Stimulated activated naive CD8-positive, alpha-beta T cell treated with anti-CD3 and anti-CD28 coated beads, Interleukin-15, amount 100 ng/mL, for 72 hours (primary cell): ENCODE results near the gene TOLLIP.
"Not testable (repeated sequence)": the region's sequence is repeated elsewhere in the genome, so short reads cannot be mapped to it uniquely, and the experiment has no call there.

Experiments used
- ATAC-seq: fragments of 150-1000 bp; cut with Tn5 transposase; 2 replicates; pipeline ENCODE4 v1.10.0; 2021; ENCODE audit warnings: mild to moderate bottlenecking, moderate library complexity
- DNase-seq, 2 donors: peaks; one replicate each; pipeline ENCODE4 v3.0.0; 2021 to 2022
- H3K27ac Mint-ChIP-seq, 2 donors: one replicate each; pipeline ENCODE4 v1.8.0; 2022; ENCODE audit warnings: mild to moderate bottlenecking in 2 of 2, mixed read lengths in 2 of 2, moderate library complexity in 2 of 2
- H3K27me3 Mint-ChIP-seq: one replicate; pipeline ENCODE4 v1.8.0; 2022; ENCODE audit warnings: mixed read lengths
- H3K4me1 Mint-ChIP-seq: one replicate; pipeline ENCODE4 v1.8.0; 2022; ENCODE audit warnings: mild to moderate bottlenecking, mixed read lengths
- H3K4me3 Mint-ChIP-seq, 2 donors: one replicate each; pipeline ENCODE4 v1.8.0; 2022; ENCODE audit warnings: mild to moderate bottlenecking in 2 of 2, mixed read lengths in 2 of 2, moderate library complexity in 1 of 2
- H3K9me3 Mint-ChIP-seq, 2 donors: one replicate each; pipeline ENCODE4 v1.8.0; 2022; ENCODE audit warnings: mixed read lengths in 2 of 2

Gene TOLLIP

GRCh38 chr11:1276041-1276790, 33.2 kb downstream of the TOLLIP start:
- no peaks in the 10 kb centered on the region for H3K9me3 Mint-ChIP-seq
- H3K27ac Mint-ChIP-seq: peak overlapping the region in 1 of 2 donors; percentile 24
- no peaks in the 10 kb centered on the region for H3K27me3 Mint-ChIP-seq
- ATAC-seq: no peak
- H3K4me3 Mint-ChIP-seq: no peak overlapping the region
- DNase-seq: no peak
- no peaks in the 10 kb centered on the region for H3K4me1 Mint-ChIP-seq

DNA sequence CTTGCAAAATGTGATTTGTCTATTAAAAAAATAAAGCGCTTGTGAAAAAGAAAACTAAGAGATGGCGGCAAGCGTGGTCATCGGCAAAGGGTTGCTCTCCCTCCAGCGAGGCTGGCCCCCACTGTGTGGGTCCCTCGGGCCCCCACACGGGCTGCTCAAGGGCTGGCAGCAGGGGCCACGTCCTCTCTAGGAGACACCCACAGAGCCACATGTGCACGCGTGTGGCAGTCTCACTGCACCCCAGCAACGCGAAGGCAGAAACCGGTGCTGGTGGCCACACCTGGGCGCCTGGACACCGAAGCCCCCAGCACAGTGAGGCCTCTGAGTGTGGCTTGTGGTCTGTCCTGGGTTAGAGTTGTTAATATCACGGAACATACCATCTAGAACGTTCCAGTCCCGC, 34.4 kb downstream of the TOLLIP start:
- no peaks in the 10 kb centered on the region for H3K9me3 Mint-ChIP-seq
- H3K4me1 Mint-ChIP-seq: no peaks in the 10 kb centered on the region
- H3K27ac Mint-ChIP-seq: no peak overlapping the region
- no peak overlapping the region for H3K4me3 Mint-ChIP-seq
- DNase-seq: no peak
- ATAC-seq: no peak
- no peaks in the 10 kb centered on the region for H3K27me3 Mint-ChIP-seq

- DNase-seq (no peak), ATAC-seq (no peak)
- no peak overlapping the region for H3K4me3 Mint-ChIP-seq
- H3K9me3 Mint-ChIP-seq: no peaks in the 10 kb centered on the region
- H3K27me3 Mint-ChIP-seq: no peaks in the 10 kb centered on the region
- H3K4me1 Mint-ChIP-seq: no peaks in the 10 kb centered on the region
- no peak overlapping the region for H3K27ac Mint-ChIP-seq
Observed at GRCh38 chr11:1274501-1274900, 34.9 kb downstream of the TOLLIP start.

DNA sequence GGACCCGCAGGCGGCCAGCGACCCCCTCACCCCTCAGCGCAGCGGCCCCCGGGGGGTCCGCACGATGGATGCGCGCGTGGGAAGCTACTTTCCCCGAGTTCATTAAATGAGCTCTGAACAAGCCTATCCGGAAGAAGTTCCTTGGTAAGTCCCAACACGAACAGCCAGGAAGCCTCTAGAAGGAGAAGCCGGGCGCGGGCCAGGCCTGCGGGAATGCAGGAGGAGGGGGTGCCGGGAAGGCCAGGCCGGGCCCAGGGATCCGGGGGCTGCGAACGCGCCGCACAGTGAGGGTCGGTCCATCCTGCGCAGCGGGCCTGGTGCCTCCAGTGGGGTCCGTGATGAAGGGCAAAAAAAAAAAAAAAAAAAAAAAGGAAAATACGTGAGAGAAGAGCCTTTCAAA, 36.9 kb downstream of the TOLLIP start:
- Mint-ChIP-seq H3K4me1 (no peaks in the 10 kb centered on the region), H3K4me3 (no peak overlapping the region), H3K27ac (no peak overlapping the region), H3K9me3 (no peaks in the 10 kb centered on the region), H3K27me3 (no peaks in the 10 kb centered on the region)
- ATAC-seq: no peak
- no peak for DNase-seq

- H3K27me3 Mint-ChIP-seq: no peaks in the 10 kb centered on the region
- no peak overlapping the region for H3K4me3 Mint-ChIP-seq
- H3K9me3 Mint-ChIP-seq: peaks cover 0 to under 1% of the 10 kb centered on the region in 2 donors
- no peak overlapping the region for H3K27ac Mint-ChIP-seq
- ATAC-seq (peak; percentile 64), DNase-seq (no peak)
- no peaks in the 10 kb centered on the region for H3K4me1 Mint-ChIP-seq
Observed at GRCh38 chr11:1271927-1272326, 37.5 kb downstream of the TOLLIP start.

DNA sequence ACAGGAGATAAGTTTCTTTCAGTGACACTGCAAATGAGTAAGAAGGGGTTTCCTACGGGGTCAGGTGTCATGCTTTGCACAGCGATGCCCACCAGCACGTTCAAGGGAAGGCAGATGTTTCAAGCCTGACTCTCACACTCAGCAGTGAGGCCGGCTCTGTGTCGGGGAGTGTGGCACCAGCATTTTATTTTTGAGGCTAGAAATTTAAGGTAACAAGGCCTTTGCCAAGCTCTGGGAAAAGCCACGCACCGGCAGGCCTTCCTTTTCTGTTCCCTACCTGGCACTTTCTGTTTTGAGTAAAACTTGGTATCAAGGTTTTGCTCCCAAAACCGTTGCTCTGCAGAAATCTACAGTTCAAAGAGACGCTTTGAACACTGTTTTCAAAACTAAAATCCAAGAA, 38.0 kb downstream of the TOLLIP start:
- Mint-ChIP-seq H3K27me3 (no peaks in the 10 kb centered on the region), H3K27ac (no peak overlapping the region), H3K9me3 (peaks cover 0 to 4% of the 10 kb centered on the region in 2 donors), H3K4me1 (no peaks in the 10 kb centered on the region), H3K4me3 (no peak overlapping the region)
- DNase-seq (no peak), ATAC-seq (no peak)

DNA sequence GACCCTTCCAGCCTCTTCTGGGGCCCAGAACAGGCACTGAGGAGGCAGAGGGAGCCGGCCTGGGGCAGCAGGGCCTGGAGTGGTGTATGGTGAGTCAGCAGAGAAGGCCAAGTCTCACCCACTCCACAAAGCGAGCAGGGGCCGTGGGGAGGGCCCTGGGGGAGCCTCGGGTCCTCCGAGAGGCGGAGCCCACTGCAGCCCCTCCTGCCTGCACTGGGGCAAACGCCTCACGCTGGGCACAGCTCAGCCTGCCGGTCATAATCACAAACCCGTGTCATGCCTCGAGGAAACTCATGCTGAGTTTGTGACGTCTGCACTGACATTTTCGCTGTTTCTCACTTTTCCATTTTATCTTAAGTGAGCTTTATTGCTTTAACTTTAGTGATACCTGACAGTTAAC, 38.4 kb downstream of the TOLLIP start:
- no peaks in the 10 kb centered on the region for H3K27me3 Mint-ChIP-seq
- no peak for DNase-seq
- H3K4me1 Mint-ChIP-seq: no peaks in the 10 kb centered on the region
- H3K9me3 Mint-ChIP-seq: peaks cover 0 to 4% of the 10 kb centered on the region in 2 donors
- H3K27ac Mint-ChIP-seq: no peak overlapping the region
- ATAC-seq: no peak
- H3K4me3 Mint-ChIP-seq: no peak overlapping the region

DNA sequence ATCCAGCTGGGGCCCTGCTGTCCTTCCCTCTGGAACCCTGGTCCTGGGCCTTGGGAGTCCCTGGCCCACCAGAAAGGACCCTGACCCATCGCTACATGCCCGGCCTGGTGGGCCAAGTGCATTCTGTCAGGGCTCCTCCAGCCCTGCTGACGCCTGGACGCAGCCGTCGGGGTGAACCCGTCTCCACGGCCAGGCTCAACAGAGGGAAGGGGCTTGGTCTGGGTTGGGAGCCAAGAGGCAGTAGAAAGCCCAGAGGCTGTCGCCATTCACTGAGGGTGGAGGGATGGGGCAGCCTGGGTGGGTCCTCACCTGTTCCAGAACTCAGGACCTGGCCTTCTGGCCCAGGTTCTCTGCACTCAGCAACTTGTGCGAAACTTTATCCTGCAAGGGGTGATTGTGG, 39.0 kb downstream of the TOLLIP start:
- Mint-ChIP-seq H3K27ac (peak overlapping the region in 1 of 2 donors; percentile 82), H3K9me3 (peaks cover 2 to 5% of the 10 kb centered on the region in 2 donors), H3K27me3 (no peaks in the 10 kb centered on the region), H3K4me3 (no peak overlapping the region), H3K4me1 (no peaks in the 10 kb centered on the region)
- no peak for ATAC-seq
- DNase-seq: no peak

DNA sequence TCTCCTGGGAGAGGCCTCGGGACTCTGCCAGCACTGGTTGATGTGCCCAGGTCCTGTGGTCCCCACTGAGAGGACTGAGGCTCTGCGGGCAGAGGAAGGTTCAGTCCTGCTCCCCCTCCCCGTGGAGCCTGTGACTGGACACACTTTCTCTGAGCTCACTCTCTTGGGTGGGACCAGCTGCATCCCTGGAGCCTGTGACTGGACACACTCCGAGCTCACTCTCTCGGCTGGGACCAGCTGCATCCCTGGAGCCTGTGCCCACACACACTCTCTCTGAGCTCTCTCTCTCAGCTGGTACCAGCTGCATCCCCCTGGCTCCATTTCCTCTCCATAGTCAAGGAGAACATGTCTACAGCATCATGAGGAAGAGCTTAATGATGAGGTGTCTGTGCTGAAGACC, 39.5 kb downstream of the TOLLIP start:
- H3K4me3 Mint-ChIP-seq: no peak overlapping the region
- H3K9me3 Mint-ChIP-seq: peaks cover 7 to 10% of the 10 kb centered on the region in 2 donors
- DNase-seq (no peak), ATAC-seq (no peak)
- H3K4me1 Mint-ChIP-seq: no peaks in the 10 kb centered on the region
- H3K27ac Mint-ChIP-seq: no peak overlapping the region
- no peaks in the 10 kb centered on the region for H3K27me3 Mint-ChIP-seq

DNA sequence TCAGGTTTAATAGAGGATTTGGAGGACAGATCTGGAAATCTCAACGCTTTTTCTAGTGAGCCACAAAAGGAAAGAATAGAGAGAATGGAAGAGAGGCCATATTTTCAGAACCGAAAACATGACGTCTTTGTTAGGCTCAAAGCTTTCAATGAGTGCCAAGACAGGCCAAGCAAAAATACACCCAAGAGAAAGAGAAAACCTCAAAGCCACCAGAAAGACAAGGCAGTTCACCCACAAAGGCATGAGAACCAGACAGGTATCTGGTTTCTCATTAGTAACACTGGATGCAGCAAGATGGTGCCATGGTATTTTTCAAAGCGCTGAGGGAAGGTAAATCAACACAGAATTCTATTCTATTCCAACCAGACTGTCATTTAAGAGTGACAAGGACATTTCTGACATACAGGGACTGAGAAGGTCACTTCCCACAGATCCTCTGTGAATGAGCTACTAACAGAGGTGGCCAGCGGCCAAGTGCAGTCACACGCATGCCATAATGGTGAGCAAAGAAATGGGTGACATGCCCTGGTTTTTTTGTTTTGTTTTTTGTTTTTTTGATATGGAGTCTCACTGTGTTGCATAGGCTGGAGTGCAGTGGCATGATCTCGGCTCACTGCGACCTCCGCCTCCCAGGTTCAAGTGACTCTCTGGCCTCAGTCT, 41.9 kb downstream of the TOLLIP start:
- H3K27ac Mint-ChIP-seq: peak overlapping the region in 1 of 2 donors; percentile 1

DNA sequence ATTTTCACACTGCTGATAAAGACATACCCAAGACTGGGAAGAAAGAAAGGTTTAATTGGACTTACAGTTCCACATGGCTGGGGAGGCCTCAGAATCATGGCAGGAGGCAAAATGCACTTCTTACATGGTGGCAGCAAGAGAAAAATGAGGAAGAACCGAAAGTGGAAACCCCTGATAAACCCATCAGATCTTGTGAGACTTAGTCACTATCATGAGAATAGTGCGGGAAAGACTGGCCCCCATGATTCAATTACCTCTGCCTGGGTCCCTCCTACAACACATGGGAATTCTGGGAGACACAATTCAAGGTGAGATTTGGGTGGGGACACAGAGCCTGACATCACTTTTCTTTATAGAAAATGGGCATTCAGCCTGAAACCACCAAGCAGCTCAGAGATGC, 42.5 kb downstream of the TOLLIP start:
- not testable (repeated sequence) for H3K27me3 Mint-ChIP-seq, DNase-seq, H3K27ac Mint-ChIP-seq, ATAC-seq, H3K4me3 Mint-ChIP-seq
- Mint-ChIP-seq H3K4me1 (peaks cover 25% of the 10 kb centered on the region), H3K9me3 (peaks cover 14 to 19% of the 10 kb centered on the region in 2 donors)

More for the DNA sequence above, 41.9 kb downstream of the TOLLIP start:
- no peak overlapping the region for H3K4me3 Mint-ChIP-seq
- DNase-seq: no peak
- H3K27me3 Mint-ChIP-seq: no peaks in the 10 kb centered on the region
- peaks cover 14 to 19% of the 10 kb centered on the region in 2 donors for H3K9me3 Mint-ChIP-seq
- no peak for ATAC-seq
- H3K4me1 Mint-ChIP-seq: peaks cover 19% of the 10 kb centered on the region

- not testable (repeated sequence) for DNase-seq, H3K27ac Mint-ChIP-seq, H3K27me3 Mint-ChIP-seq, H3K4me3 Mint-ChIP-seq, ATAC-seq
- H3K4me1 Mint-ChIP-seq: peaks cover 28% of the 10 kb centered on the region
- H3K9me3 Mint-ChIP-seq: peaks cover 14 to 19% of the 10 kb centered on the region in 2 donors
Observed at GRCh38 chr11:1265480-1265879, 44.0 kb downstream of the TOLLIP start.

DNA sequence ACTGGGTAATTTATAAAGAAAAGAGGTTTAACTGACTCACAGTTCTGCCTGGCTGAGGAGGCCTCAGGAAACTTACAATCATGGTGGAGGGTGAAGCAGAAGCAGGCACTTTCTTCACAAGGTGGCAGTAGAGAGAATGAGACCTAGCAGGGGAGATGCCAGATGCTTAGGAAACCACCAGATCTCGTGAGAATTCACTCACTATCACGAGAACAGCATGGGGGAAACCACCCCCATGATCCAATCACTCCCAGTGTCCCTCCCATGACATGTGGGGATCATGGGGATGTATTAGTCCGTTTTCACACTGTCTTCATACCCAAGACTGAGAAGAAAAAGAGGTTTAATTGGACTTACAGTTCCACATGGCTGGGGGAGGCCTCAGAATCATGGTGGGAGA, 45.0 kb downstream of the TOLLIP start:
- peak; percentile 19 for ATAC-seq

DNA sequence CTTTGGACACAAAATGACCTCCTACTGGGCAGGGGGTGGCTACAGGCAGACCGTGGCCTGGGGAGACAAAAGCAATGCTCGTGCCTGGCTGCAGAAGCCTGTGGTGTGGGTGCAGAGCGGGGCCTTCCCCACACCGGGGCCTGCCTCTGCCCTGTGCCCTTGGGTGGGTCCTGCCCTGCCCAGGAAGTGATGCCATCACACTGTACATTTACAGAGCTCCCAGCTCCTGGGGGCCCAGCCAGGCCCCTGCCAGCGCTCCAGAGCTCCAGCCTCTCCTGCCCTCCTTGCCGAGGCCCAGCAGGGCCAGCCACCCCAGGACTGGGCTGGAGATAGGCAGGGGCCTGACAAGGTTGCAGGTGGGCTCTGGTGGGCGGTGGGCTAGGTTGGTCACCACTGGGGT, 46.4 kb downstream of the TOLLIP start:
- Mint-ChIP-seq H3K27ac (peak overlapping the region in 1 of 2 donors; percentile 93), H3K4me1 (peaks cover 28% of the 10 kb centered on the region), H3K27me3 (no peaks in the 10 kb centered on the region), H3K9me3 (peaks cover 14 to 19% of the 10 kb centered on the region in 2 donors), H3K4me3 (peak overlapping the region; percentile 84 to 95)
- DNase-seq (peak; percentile 27 to 41), ATAC-seq (peak; percentile 71)

More for the DNA sequence above, 45.0 kb downstream of the TOLLIP start:
- peak overlapping the region in 1 of 2 donors; percentile 14 for H3K4me3 Mint-ChIP-seq
- H3K4me1 Mint-ChIP-seq: peaks cover 28% of the 10 kb centered on the region
- peaks cover 14 to 19% of the 10 kb centered on the region in 2 donors for H3K9me3 Mint-ChIP-seq
- not testable (repeated sequence) for H3K27me3 Mint-ChIP-seq
- peak; percentile 42 to 55 for DNase-seq
- peak overlapping the region in 1 of 2 donors; percentile 94 for H3K27ac Mint-ChIP-seq

DNA sequence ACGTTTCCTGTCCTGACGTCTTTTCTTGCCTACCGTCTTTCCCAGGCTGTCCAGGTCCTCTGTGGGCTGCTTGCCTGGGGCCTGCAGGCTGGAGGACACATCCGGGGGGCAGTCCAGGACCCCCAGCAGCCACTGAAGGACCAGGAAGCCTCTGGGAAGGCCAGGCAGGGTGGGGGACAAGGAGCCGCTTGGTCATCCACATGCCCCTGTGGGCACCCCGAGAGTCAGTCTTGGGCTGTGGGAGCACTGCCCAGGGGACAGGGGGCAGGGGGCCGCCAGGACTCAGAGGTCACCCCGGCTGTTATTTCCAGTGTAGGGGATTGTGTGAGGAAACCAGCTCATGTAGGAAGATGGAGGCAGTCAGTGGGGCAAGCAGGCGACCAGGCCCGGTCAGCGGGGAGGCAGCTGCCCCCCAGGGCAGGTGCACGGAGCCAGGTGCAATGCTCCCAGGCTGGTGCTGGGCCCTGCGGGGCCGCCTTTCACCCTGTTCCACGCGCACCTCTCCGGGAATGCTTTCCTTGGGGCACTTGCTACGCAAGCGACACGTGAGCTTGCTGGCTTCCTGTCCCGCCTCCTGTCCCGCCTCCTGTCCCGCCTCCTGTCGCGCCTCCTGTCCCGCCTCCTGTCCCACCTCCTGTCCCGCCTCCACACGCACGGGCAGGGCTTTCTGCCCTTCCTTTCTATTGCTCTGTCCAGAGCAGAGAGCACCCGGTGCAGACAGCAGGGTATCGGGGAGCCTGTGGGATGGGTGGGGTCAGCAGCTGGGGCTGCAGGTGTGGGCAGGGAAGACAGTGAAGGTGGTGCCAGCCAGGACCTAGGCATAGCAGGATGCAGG, 47.0 kb downstream of the TOLLIP start:
- H3K27ac Mint-ChIP-seq: peak overlapping the region; percentile 93 to 94
- H3K9me3 Mint-ChIP-seq: peaks cover 14 to 19% of the 10 kb centered on the region in 2 donors
- H3K4me3 Mint-ChIP-seq: peak overlapping the region; percentile 84 to 95
- H3K4me1 Mint-ChIP-seq: peaks cover 28% of the 10 kb centered on the region
- ATAC-seq: peak; percentile 90
- no peaks in the 10 kb centered on the region for H3K27me3 Mint-ChIP-seq
- DNase-seq: peak; percentile 69 to 91
